ENCODE results near the gene ITGA5.

DNA sequence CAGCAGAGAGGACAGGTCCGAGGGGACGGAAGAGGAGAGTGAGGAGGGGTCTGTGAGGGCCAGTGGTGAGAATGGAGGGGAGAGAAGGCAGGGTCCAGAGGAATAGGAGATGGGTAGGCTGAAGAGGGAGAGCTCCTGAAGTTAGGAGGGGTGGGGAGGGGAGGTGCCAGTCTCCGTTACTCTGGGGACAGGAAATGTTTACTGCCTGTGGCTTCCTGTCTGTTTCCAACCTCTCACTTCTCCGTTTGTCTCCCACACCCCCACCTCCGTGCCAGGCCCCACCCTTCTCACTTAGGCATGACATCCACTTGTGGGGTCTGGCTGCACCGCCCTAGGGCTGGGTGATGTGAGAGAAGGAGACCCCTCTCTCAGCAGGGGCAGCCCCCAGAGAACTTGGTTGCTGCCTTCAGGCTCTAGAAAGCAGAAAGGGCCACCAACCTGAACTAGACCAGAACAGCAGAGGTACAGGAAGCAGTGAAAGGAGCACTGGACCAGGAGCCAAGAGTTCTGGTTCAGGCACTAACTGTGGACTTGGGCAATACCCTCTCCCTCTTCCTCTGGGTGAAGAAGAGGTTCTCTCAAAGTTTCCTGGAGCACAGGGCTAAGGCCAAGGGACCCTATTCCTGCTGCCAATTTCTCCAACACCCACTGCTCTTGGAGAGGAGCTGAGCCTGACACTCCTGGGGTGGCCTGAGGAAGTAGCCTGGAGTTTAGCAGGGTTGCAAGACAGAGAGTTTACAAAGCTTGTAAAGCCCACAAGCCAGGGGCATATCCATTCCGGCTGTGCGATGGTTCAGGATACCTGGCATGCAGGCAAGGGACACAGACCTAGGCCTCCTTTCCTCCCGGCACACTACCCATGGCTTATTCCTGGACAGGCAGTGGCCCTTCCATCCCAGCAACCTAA lies 5.5 kb downstream of the ITGA5 start:
- no peak for TF ChIP-seq SP1 (IDR thresholded peaks at IDR 0.05)
- TF ChIP-seq ZNF384 (IDR thresholded peaks at IDR 0.05): no peak
- no peak for TF ChIP-seq SUZ12 (IDR thresholded peaks at IDR 0.05)
- TF ChIP-seq FOXK2 (IDR thresholded peaks at IDR 0.05): no peak
- no peak for TF ChIP-seq BHLHE40 (IDR thresholded peaks at IDR 0.05; ENCODE audit: borderline replicate concordance)
- TF ChIP-seq ARNT (IDR thresholded peaks at IDR 0.05): no peak
- no peak for TF ChIP-seq L3MBTL2 (conservative IDR thresholded peaks at IDR 0.05)
- no peak for TF ChIP-seq NFRKB (IDR thresholded peaks at IDR 0.05)
- TF ChIP-seq CTBP1 (IDR thresholded peaks at IDR 0.05; ENCODE audit: borderline replicate concordance): no peak

Data from HEK293T (cell line).